Thoracic aorta (tissue), 2 donors: ENCODE results near the gene CAMKK2. TPM values are rescaled to one million over a fixed set of nuclear protein-coding genes. Genes with fewer than 3 reads are reported as not detected.

Experiments used
- ATAC-seq: fragments of 150-250 bp; one replicate; pipeline ENCODE4 v1.8.0; 2017; ENCODE audit warnings: low read depth; ENCODE audit not compliant: insufficient number of reproducible peaks, low FRiP score
- DNase-seq: peaks from one replicate; pipeline ENCODE4 v3.0.0-alpha.2; 2020; ENCODE audit warnings: low spot score
- H3K27ac ChIP-seq, 2 donors: fragments of 200-600 bp; sonication (generic); 1 replicate in 1 of 2; 2 replicates in 1 of 2; pipeline ENCODE4 v1.5.1; 2016; ENCODE audit warnings: mild to moderate bottlenecking in 2 of 2, moderate library complexity in 2 of 2
- H3K27me3 ChIP-seq: fragments of 200-600 bp; sonication (generic); replicated peaks from 2 replicates; pipeline ENCODE4 v1.6.0; 2016; ENCODE audit warnings: mild to moderate bottlenecking; ENCODE audit not compliant: insufficient read depth
- H3K36me3 ChIP-seq: fragments of 200-600 bp; sonication (generic); one replicate; pipeline ENCODE4 v1.5.1; 2016
- H3K4me1 ChIP-seq, 2 donors: fragments of 200-600 bp; sonication (generic); 1 replicate in 1 of 2; 2 replicates in 1 of 2; pipeline versions ENCODE4 v1.5.1 to v1.6.0; 2016; ENCODE audit warnings: low read depth in 2 of 2, mild to moderate bottlenecking in 1 of 2; ENCODE audit not compliant: control insufficient read depth in 1 of 2
- H3K4me3 ChIP-seq: fragments of 200-600 bp; sonication (generic); 2 replicates; pipeline ENCODE4 v1.5.1; 2016; ENCODE audit warnings: mild to moderate bottlenecking
- H3K9me3 ChIP-seq: fragments of 200-600 bp; sonication (generic); 2 replicates; pipeline ENCODE4 v1.5.1; 2016
- total RNA-seq, 2 donors: library from RNA; depleted of rRNA; stranded (reverse); fragments of >200 nt; gene quantifications; one replicate each; pipeline versions ENCODE4 v1.1.0 to v1.2.3, GENCODE V29; 2016
- TF ChIP-seq, protein P1 (sequence below): fragments of 200-600 bp; sonication (generic); IDR thresholded peaks from one replicate; pipeline ENCODE4 v1.5.1; 2019; ENCODE audit warnings: antibody characterized with exemption

Gene CAMKK2
- 10 to 100 TPM; 41.8 to 49.9 TPM for total RNA-seq

DNA sequence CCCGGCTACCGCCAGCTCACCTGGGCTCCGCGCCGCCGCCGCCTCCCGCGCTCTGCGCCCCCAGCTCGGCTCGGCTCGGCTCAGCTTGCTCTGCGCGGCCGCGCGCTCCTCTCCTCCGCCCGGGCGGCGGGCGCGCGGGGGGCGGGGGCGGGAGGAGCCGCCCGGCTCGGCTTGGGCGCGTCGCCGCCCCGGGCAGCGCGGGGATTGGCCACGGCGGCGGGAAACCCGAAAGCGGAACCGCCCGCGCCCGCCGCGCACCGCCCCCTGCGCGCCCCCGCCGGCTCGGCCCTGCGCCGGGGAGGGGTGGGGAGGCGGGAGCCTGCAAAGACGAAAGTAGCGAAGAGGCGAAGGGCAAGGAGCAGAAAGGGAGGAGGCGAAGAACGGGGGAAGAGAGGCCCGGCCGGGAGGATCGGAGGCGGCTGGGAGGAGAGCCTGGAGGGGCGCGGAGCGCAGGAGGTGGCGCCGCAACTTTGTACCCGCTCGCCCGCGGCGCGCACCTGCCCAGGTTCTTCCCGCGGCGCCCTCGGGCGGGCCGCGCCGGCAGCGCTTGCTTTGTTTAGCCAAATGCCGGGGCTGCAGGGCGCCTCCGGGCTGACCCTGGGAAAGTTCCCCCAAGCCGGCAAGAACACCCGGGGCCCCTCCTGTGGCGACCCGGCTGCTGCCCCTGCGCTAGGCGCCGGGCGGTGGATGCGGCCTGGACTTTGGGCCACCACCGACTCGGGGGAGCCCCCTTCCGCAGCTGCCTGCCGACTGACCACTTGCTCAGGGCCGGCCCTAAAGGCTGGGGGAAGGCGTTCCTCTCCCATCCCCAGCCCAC, at the start of gene CAMKK2:
TSS of gene CAMKK2 (minus strand) at position 92 of the 817 bp plus-strand sequence. CDS start 22,183 bp downstream, outside the sequence.
- Histone ChIP-seq H3K9me3 (no peaks in the 10 kb centered on the region), H3K4me3 (peak within 1 kb of the TSS; percentile 82), H3K36me3 (no peaks in the 10 kb centered on the region), H3K27me3 (no peaks in the 10 kb centered on the region), H3K4me1 (peaks cover 17 to 26% of the 10 kb centered on the region in 2 donors), H3K27ac (peak within 1 kb of the TSS; percentile 53 to 69)
- TF ChIP-seq, protein P1, sequence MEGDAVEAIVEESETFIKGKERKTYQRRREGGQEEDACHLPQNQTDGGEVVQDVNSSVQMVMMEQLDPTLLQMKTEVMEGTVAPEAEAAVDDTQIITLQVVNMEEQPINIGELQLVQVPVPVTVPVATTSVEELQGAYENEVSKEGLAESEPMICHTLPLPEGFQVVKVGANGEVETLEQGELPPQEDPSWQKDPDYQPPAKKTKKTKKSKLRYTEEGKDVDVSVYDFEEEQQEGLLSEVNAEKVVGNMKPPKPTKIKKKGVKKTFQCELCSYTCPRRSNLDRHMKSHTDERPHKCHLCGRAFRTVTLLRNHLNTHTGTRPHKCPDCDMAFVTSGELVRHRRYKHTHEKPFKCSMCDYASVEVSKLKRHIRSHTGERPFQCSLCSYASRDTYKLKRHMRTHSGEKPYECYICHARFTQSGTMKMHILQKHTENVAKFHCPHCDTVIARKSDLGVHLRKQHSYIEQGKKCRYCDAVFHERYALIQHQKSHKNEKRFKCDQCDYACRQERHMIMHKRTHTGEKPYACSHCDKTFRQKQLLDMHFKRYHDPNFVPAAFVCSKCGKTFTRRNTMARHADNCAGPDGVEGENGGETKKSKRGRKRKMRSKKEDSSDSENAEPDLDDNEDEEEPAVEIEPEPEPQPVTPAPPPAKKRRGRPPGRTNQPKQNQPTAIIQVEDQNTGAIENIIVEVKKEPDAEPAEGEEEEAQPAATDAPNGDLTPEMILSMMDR, result no peak
- DNase-seq (no peak), ATAC-seq (peak; percentile 88)

DNA sequence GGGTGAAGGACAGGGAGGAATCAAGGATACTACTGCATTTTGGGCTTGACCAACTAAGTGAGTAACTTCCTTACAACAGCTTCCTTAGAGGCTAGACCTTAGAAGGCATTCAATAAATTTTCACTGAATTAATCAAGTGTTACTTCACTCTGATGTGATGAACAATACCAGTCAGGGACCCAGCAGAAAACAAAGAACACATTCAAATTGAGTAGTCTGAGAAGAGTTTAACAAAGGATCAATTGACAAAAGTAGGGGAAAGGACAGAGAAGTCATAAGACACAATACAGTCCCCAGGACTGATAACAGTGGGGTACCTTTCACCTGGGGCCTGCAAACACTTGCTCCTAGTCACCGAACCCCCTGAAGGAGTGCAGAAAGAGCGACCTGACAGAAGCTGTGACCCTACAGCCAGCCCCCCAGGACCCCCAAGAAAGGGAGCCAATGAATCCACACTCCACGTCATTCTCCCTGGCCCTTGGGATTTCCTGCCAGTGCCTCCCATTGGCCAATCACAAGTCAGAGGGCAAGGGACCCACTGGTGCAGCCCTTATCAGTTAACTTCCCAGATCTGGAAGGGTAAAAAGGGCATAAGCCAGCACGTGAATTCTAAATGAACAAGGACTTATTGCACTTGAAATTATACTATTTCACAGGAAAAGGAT, 48.8 kb upstream of the CAMKK2 start:
- H3K27me3 ChIP-seq, result no peaks in the 10 kb centered on the region
- TF ChIP-seq, protein P1, result no peak
- no peaks in the 10 kb centered on the region for H3K9me3 ChIP-seq
- peaks cover 0 to 6% of the 10 kb centered on the region in 2 donors for H3K4me1 ChIP-seq
- H3K36me3 ChIP-seq, result peaks cover 42% of the 10 kb centered on the region
- no peak overlapping the region for H3K4me3 ChIP-seq
- ATAC-seq (no peak), DNase-seq (no peak)
- H3K27ac ChIP-seq, result no peak overlapping the region

DNA sequence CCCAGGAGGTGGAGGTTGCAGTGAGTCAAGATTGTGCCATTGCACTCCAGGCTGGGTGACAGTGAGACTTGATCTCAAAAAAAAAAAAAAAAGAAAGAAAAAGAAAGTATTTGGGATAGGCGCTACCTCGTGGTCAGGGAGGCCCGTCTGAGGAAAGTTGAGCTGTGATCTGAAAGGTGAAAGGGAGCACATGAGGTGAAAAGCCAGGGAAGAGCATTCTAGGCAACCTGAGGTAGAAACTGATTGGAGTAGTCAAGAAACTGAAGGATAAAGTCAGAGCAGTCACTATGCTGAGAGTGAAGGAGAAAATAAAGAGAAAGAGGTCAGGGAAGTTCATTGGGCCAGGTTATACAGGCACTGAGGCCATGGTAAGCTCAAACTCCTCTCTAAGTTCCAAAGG, 48.0 kb upstream of the CAMKK2 start:
- Histone ChIP-seq H3K27me3 (no peaks in the 10 kb centered on the region), H3K27ac (no peak overlapping the region), H3K9me3 (no peaks in the 10 kb centered on the region), H3K4me3 (no peak overlapping the region), H3K36me3 (peaks cover 42% of the 10 kb centered on the region), H3K4me1 (no peaks in the 10 kb centered on the region)
- DNase-seq, result no peak
- TF ChIP-seq, protein P1, result no peak
- ATAC-seq, result no peak

DNA sequence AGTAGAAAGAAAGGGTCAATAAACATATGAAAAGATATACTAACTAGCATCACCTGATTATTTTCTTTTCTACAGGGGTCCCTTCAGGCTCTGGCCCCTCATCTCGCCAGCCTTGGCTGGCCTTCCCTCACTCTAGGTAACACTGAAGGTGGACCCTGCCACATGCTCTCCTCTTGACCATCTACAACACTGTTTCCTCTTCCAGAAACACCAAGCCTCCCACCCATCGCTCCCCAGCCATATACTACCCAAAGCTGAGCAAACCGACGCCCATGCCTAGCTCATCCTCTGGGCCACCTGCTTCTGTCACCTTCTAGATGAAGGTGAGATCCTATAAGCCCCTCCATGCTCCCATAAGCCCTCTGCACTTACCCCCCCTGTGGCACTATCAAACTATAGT, 40.9 kb upstream of the CAMKK2 start:
- DNase-seq (no peak), ATAC-seq (no peak)
- H3K36me3 ChIP-seq, result peaks cover 36% of the 10 kb centered on the region
- H3K9me3 ChIP-seq, result no peaks in the 10 kb centered on the region
- no peaks in the 10 kb centered on the region for H3K27me3 ChIP-seq
- H3K27ac ChIP-seq, result no peak overlapping the region
- H3K4me3 ChIP-seq, result no peak overlapping the region
- TF ChIP-seq, protein P1, result no peak
- no peaks in the 10 kb centered on the region for H3K4me1 ChIP-seq
